HEK293T (cell line): ENCODE data around the gene ZBTB43.
"Not testable (repeated sequence)": the region's sequence is repeated elsewhere in the genome, so short reads cannot be mapped to it uniquely, and the experiment has no call there.

Source experiments
- FOXK2 ChIP-seq: fragments of 450-650 bp; IDR thresholded peaks from 2 replicates; pipeline ENCODE4 v1.6.1; 2016; ENCODE audit warnings: mild to moderate bottlenecking
- L3MBTL2 ChIP-seq: fragments of 450-650 bp; conservative IDR thresholded peaks from 2 replicates; pipeline ENCODE4 v1.6.1; 2016; ENCODE audit warnings: mild to moderate bottlenecking
- LEF1 ChIP-seq: fragments of 450-650 bp; IDR thresholded peaks from 2 replicates; pipeline ENCODE4 v1.6.1; 2017; ENCODE audit warnings: mild to moderate bottlenecking, borderline replicate concordance
- SP1 ChIP-seq: fragments of 450-650 bp; IDR thresholded peaks from 2 replicates; pipeline ENCODE4 v1.6.1; 2017
- SUZ12 ChIP-seq: fragments of 450-650 bp; IDR thresholded peaks from 2 replicates; pipeline ENCODE4 v1.6.1; 2016; ENCODE audit warnings: mild to moderate bottlenecking
- TARDBP ChIP-seq: fragments of 450-650 bp; IDR thresholded peaks from 2 replicates; pipeline ENCODE4 v1.6.1; 2016
- ZNF384 ChIP-seq: fragments of 450-650 bp; IDR thresholded peaks from 2 replicates; pipeline ENCODE4 v1.6.1; 2016
- TF ChIP-seq, protein P1 (sequence below): fragments of 450-650 bp; IDR thresholded peaks from 2 replicates; pipeline ENCODE4 v1.6.1; 2016

DNA sequence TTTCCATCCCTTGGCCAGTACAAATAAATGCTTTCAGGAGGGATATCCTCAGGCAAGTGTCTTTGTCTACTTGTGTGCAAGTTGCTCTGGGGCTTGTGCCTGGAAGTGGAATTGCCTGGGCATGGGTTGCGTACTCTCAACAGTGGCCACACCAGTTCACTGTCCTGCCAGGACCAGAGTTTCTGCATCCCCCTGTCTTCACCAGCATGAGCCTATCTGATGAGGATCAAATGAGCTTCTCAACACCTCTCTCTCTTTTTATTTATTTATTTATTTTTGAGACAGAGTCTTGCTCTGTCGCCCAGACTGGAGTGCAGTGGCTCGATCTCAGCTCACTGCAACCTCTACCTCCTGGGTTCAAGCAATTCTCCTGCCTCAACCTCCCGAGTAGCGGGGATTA lies 26.1 kb upstream of the ZBTB43 start:
- TF ChIP-seq L3MBTL2, SP1, SUZ12, FOXK2, ZNF384, TARDBP, LEF1: not testable (repeated sequence)
- TF ChIP-seq, protein P1, sequence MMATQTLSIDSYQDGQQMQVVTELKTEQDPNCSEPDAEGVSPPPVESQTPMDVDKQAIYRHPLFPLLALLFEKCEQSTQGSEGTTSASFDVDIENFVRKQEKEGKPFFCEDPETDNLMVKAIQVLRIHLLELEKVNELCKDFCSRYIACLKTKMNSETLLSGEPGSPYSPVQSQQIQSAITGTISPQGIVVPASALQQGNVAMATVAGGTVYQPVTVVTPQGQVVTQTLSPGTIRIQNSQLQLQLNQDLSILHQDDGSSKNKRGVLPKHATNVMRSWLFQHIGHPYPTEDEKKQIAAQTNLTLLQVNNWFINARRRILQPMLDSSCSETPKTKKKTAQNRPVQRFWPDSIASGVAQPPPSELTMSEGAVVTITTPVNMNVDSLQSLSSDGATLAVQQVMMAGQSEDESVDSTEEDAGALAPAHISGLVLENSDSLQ = not testable (repeated sequence)
